ENCODE results near the gene AFAP1. TPM values are rescaled to one million over a fixed set of nuclear protein-coding genes. Genes with fewer than 3 reads are reported as not detected.

Gene AFAP1
- total RNA-seq, 1 donor from 2014 or later, result 6.8 TPM

DNA sequence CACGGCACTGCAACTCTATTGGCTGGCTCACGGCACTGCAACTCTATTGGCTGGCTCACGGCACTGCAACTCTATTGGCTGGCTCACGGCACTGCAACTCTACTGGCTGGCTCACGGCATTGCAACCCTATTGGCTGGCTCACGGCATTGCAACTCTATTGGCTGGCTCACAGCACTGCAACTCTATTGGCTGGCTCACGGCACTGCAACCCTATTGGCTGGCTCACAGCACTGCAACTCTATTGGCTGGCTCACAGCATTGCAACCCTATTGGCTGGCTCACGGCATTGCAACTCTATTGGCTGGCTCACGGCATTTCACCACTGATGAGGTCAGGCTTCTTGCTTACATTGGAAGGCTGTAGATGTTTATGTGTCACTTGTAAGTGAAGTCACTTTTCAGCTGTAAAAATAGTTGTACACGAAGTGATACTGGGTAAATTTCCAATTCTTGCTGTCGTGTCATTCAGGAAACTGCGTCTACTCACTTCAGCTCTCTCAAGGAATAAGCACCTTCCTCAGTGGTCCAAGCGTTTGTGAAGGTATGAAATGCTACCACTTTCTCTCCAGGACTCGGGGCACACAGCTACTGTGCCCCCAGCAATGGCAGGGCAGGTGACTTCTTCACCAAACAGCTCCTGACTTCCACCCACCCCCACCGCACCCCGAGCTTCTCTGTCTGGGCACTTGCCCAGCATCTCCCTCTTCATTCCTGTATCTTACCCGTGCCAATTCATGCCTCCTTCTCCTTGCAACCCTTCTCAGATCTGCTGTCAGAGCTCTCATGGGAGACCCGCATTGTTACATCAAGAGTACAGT, 141.3 kb downstream of the AFAP1 start:
- Histone ChIP-seq H3K36me3 (ENCODE audit: control insufficient read depth, insufficient read depth, low read length) (peaks cover 17% of the 10 kb centered on the region), H3K27me3 (ENCODE audit: control insufficient read depth, insufficient read depth, low read length) (no peaks in the 10 kb centered on the region), H3K4me3 (ENCODE audit: low read depth, low read length) (no peak overlapping the region)
- DNase-seq (ENCODE audit: low read depth) (no peak), FAIRE-seq (no peak)
- TF ChIP-seq, protein P1, sequence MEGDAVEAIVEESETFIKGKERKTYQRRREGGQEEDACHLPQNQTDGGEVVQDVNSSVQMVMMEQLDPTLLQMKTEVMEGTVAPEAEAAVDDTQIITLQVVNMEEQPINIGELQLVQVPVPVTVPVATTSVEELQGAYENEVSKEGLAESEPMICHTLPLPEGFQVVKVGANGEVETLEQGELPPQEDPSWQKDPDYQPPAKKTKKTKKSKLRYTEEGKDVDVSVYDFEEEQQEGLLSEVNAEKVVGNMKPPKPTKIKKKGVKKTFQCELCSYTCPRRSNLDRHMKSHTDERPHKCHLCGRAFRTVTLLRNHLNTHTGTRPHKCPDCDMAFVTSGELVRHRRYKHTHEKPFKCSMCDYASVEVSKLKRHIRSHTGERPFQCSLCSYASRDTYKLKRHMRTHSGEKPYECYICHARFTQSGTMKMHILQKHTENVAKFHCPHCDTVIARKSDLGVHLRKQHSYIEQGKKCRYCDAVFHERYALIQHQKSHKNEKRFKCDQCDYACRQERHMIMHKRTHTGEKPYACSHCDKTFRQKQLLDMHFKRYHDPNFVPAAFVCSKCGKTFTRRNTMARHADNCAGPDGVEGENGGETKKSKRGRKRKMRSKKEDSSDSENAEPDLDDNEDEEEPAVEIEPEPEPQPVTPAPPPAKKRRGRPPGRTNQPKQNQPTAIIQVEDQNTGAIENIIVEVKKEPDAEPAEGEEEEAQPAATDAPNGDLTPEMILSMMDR (IDR thresholded peaks at IDR 0.05; ENCODE audit: insufficient read depth, low read length, severe bottlenecking), result no peak

DNA sequence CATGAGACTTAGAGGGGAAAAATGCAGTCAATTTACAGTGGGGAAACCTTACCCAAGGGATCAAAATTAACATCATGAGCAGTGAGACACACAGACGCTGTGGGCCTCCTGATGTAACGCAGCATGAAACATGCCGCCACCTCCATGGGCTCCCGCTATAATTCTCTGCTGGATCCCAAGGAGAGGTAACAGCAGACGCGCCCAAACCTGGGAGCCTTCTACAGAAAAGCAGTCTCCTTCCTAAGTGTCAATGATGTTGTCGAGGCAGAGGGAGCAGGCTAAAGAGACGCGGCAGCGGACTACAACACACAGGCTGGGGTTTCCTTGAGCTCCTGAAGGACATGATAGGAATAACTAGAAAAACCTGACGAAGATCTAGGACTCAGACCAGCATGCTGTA, 142.3 kb downstream of the AFAP1 start:
- DNase-seq (ENCODE audit: low read depth), result no peak
- Histone ChIP-seq H3K27me3 (ENCODE audit: control insufficient read depth, insufficient read depth, low read length) (no peaks in the 10 kb centered on the region), H3K36me3 (ENCODE audit: control insufficient read depth, insufficient read depth, low read length) (peaks cover 20% of the 10 kb centered on the region), H3K4me3 (ENCODE audit: low read depth, low read length) (no peak overlapping the region)
- TF ChIP-seq, protein P1 (IDR thresholded peaks at IDR 0.05; ENCODE audit: insufficient read depth, low read length, severe bottlenecking), result no peak
- FAIRE-seq, result no peak

DNA sequence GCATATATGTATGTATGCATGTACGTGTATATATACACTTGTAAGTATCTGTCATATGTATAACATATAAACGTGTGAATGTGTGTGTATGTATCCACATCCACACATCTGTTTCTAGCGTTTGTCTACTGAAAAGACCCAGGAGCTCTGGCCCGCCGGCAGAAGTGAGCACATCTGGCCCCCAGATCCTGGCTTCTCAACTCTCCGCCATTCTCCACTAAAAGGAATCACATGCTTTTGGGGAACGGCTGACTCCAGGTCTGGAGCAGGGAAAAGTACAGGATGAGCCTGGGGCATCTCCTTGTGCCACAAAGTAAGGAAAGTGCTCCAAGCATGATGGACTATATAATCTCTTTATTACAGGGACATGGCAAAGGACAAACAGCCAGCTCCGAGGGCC, 143.7 kb downstream of the AFAP1 start:
- Histone ChIP-seq H3K27me3 (ENCODE audit: control insufficient read depth, insufficient read depth, low read length) (no peaks in the 10 kb centered on the region), H3K36me3 (ENCODE audit: control insufficient read depth, insufficient read depth, low read length) (peaks cover 24% of the 10 kb centered on the region), H3K4me3 (ENCODE audit: low read depth, low read length) (no peak overlapping the region)
- FAIRE-seq (no peak), DNase-seq (ENCODE audit: low read depth) (no peak)
- TF ChIP-seq, protein P1 (IDR thresholded peaks at IDR 0.05; ENCODE audit: insufficient read depth, low read length, severe bottlenecking), result no peak

DNA sequence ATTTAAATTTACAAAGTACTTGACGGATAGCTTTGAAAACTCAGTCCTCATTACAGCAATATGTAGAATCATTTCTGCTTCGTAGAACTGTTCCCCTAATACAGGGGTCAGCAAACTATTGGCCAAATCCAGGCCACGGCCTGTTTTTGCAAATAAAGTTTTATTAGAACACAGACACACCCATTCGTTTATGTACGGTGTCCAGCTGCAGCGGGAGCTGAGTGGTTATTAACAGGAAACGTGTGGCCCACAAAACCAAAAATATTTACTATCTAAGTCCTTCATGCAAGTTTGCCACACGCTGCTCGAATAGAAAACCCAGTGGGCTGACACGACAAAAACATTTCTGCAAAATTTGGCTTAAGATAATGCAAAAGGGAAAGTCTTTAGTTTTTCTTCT, 146.5 kb downstream of the AFAP1 start:
- Histone ChIP-seq H3K27me3 (ENCODE audit: control insufficient read depth, insufficient read depth, low read length) (no peaks in the 10 kb centered on the region), H3K4me3 (ENCODE audit: low read depth, low read length) (no peak overlapping the region), H3K36me3 (ENCODE audit: control insufficient read depth, insufficient read depth, low read length) (peaks cover 12% of the 10 kb centered on the region)
- DNase-seq (ENCODE audit: low read depth), result no peak
- no peak for FAIRE-seq
- TF ChIP-seq, protein P1 (IDR thresholded peaks at IDR 0.05; ENCODE audit: insufficient read depth, low read length, severe bottlenecking), result no peak

DNA sequence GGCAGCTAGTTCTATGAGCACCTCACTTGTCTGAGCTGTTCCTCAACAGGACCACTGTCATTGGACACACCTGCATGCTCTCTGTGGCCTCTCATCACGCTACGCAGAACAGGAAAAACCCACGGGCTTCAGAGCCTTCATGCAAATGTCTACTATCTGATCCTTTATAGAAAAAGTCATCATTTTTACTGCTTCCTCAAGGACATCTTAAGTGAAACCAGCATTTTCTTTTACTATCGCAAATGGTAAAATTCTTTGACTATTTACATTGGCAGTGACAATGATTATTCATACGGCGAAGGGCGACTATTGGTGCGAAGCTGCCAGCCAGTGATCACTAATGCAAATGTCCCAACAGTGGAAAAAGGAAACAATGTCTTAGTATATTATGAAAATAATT, 147.0 kb downstream of the AFAP1 start:
- Histone ChIP-seq H3K36me3 (ENCODE audit: control insufficient read depth, insufficient read depth, low read length) (peaks cover 12% of the 10 kb centered on the region), H3K27me3 (ENCODE audit: control insufficient read depth, insufficient read depth, low read length) (no peaks in the 10 kb centered on the region), H3K4me3 (ENCODE audit: low read depth, low read length) (no peak overlapping the region)
- TF ChIP-seq, protein P1 (IDR thresholded peaks at IDR 0.05; ENCODE audit: insufficient read depth, low read length, severe bottlenecking), result no peak
- no peak for FAIRE-seq
- no peak for DNase-seq (ENCODE audit: low read depth)

DNA sequence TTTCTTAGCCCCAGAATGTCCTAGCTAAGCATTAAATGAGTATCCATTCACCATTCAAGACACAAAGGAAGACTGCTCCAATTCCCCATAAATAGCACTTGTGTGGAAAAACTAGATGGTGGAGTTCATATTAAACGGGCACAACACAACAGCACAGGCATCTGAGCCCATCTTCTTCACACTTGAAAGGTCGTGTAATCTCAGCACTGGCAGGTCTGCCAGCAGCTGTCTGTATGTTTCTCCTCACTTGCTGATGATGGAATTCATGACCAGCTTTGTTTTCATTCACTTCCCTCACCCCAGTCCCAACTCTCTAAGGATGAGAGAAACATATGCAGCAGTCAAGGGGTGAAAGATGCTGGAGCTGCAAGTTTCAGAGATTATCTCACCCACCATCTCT, 148.7 kb downstream of the AFAP1 start:
- FAIRE-seq, result peak; percentile 55
- TF ChIP-seq, protein P1 (IDR thresholded peaks at IDR 0.05; ENCODE audit: insufficient read depth, low read length, severe bottlenecking), result no peak
- H3K27me3 ChIP-seq (ENCODE audit: control insufficient read depth, insufficient read depth, low read length), result no peaks in the 10 kb centered on the region
- no peak overlapping the region for H3K4me3 ChIP-seq (ENCODE audit: low read depth, low read length)
- DNase-seq (ENCODE audit: low read depth), result no peak
- H3K36me3 ChIP-seq (ENCODE audit: control insufficient read depth, insufficient read depth, low read length), result peaks cover 13% of the 10 kb centered on the region

Measured in bronchial epithelial cell (primary cell).